ENCODE measurements around the gene DPPA4.
A peak's percentile ranks its signal among the peaks of the same experiment; 100 is the strongest.

The DPPA4 gene

GRCh38 chr3:109338322-109338721 lies 976 bp upstream of the DPPA4 start:
- no peak for DNase-seq (ENCODE audit: low spot score)

GRCh38 chr3:109336291-109336861 lies 970 bp downstream of the DPPA4 start:
- peak; percentile 67 for DNase-seq (ENCODE audit: low spot score)

GRCh38 chr3:109334572-109334971 lies 2.8 kb downstream of the DPPA4 start:
- DNase-seq (ENCODE audit: low spot score): no peak

- DNase-seq (ENCODE audit: low spot score): no peak
Observed at GRCh38 chr3:109331692-109332091, 5.7 kb downstream of the DPPA4 start.

- DNase-seq (ENCODE audit: low spot score): no peak
Observed at GRCh38 chr3:109330405-109330804, 6.9 kb downstream of the DPPA4 start.

DNA sequence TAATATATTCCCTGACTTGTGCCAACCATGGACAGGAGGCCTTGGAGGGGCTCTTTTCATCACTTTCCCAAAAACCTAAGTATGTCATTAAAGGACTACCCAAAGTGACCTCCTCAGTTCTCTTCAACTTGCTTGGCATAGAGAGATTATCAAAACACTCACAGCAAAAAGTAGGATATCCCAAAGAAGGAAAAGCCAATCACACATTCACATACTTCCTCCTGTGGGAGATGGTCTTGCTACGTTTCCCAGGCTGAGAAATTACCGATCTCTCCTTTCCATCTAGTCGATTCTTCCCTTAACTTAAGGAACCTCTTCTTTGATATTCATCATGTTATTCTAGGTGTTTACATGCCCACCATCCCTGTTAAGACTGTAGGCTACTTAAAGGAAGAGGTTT lies 9.1 kb downstream of the DPPA4 start:
- DNase-seq (ENCODE audit: low spot score): no peak

GRCh38 chr3:109325657-109326056 lies 11.7 kb downstream of the DPPA4 start:
- no peak for DNase-seq (ENCODE audit: low spot score)

DNA sequence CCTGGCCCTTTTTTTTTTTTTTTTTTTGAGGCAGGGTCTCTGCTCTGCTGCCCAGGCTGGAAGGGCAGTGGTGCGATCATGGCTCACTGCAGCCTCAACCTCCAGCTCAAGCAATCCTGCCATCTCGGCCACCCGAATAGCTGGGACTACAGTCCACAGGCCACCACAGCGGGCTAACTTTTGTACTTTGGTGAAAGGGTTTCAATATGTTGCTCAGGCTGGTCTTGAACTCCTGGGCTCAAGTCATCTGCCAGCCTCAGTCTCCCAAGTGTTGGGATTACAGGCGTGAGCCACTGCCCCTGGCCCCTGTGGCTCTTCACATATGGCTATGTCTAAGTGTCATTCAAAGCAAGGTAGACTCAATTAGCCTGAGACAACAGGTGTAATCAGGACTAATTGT lies 12.2 kb downstream of the DPPA4 start:
- DNase-seq (ENCODE audit: low spot score): no peak

GRCh38 chr3:109316162-109316730 lies 21.1 kb downstream of the DPPA4 start, which contains the start of gene DPPA2:
DPPA2 (minus strand) TSS chr3:109316517; CDS start chr3:109314542, 1,975 bp downstream.
- peak; percentile 62 for DNase-seq (ENCODE audit: low spot score)

- DNase-seq (ENCODE audit: low spot score): no peak
Observed at GRCh38 chr3:109313061-109313460, 24.3 kb downstream of the DPPA4 start.

GRCh38 chr3:109297496-109297895 lies 39.9 kb downstream of the DPPA4 start:
- DNase-seq (ENCODE audit: low spot score): no peak

GRCh38 chr3:109284071-109284470 lies 53.3 kb downstream of the DPPA4 start:
- DNase-seq (ENCODE audit: low spot score): no peak

GRCh38 chr3:109278546-109278945 lies 58.8 kb downstream of the DPPA4 start:
- no peak for DNase-seq (ENCODE audit: low spot score)

GRCh38 chr3:109278141-109278540 lies 59.2 kb downstream of the DPPA4 start:
- DNase-seq (ENCODE audit: low spot score): no peak
